Measurements from ENCODE around the gene DYRK2.

DNA sequence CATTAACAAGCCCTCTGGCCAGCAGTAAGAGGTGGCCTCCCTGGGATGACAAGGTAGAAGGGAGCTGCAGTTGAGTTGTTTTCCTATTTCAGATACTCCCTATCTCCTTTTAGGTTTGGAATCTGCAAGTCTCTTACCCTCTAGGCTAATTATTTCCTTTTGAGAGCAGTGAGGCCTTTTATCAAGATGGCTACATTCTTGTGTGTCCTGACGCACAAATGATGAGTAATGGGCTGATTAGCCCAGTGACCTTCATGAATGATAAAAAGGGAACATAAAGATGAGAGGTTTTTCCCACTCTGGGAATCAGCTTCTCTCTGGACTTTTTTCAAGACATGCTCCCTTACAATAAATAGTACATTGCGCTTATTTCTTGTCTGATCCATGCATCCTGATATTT, 22.9 kb downstream of the DYRK2 start:
- TF ChIP-seq, protein P1, sequence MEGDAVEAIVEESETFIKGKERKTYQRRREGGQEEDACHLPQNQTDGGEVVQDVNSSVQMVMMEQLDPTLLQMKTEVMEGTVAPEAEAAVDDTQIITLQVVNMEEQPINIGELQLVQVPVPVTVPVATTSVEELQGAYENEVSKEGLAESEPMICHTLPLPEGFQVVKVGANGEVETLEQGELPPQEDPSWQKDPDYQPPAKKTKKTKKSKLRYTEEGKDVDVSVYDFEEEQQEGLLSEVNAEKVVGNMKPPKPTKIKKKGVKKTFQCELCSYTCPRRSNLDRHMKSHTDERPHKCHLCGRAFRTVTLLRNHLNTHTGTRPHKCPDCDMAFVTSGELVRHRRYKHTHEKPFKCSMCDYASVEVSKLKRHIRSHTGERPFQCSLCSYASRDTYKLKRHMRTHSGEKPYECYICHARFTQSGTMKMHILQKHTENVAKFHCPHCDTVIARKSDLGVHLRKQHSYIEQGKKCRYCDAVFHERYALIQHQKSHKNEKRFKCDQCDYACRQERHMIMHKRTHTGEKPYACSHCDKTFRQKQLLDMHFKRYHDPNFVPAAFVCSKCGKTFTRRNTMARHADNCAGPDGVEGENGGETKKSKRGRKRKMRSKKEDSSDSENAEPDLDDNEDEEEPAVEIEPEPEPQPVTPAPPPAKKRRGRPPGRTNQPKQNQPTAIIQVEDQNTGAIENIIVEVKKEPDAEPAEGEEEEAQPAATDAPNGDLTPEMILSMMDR (IDR thresholded peaks at IDR 0.05; ENCODE audit: low read depth, low read length), result no peak
- TF ChIP-seq, protein P2, sequence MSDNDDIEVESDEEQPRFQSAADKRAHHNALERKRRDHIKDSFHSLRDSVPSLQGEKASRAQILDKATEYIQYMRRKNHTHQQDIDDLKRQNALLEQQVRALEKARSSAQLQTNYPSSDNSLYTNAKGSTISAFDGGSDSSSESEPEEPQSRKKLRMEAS (IDR thresholded peaks at IDR 0.05; ENCODE audit: low read depth, low read length), result no peak
- no peak for TF ChIP-seq POLR2A (IDR thresholded peaks at IDR 0.05; ENCODE audit: extremely low read depth, insufficient read length)
- no peak for TF ChIP-seq MYC (IDR thresholded peaks at IDR 0.05; ENCODE audit: low read depth, low read length)
